GM06990 (cell line): ENCODE data around the gene TMEM167A.

Source experiments
- DNase-seq: peaks from one replicate; pipeline ENCODE4 v3.0.0-alpha.2; 2011; ENCODE audit not compliant: insufficient read length; ENCODE audit errors: extremely low read depth
- H3K27me3 ChIP-seq: replicated peaks from 2 replicates; pipeline ENCODE4 v1.6.0; 2011; ENCODE audit warnings: low read length; ENCODE audit not compliant: control insufficient read depth, insufficient read depth
- H3K36me3 ChIP-seq: 2 replicates; pipeline ENCODE4 v1.5.1; 2011; ENCODE audit warnings: low read length; ENCODE audit not compliant: control insufficient read depth, insufficient read depth
- H3K4me3 ChIP-seq: replicated peaks from 2 replicates; pipeline ENCODE4 v1.5.1; 2011; ENCODE audit warnings: low read depth, mild to moderate bottlenecking, control low read depth, low read length
- CTCF ChIP-seq: IDR thresholded peaks from 2 replicates; pipeline ENCODE4 v1.5.1; 2011; ENCODE audit warnings: low read length, control low read depth, mild to moderate bottlenecking, inconsistent platforms; ENCODE audit not compliant: insufficient read depth, poor library complexity, severe bottlenecking

The TMEM167A gene

GRCh38 chr5:83025690-83026478 lies 51.3 kb downstream of the TMEM167A start:
- H3K27me3 ChIP-seq, result no peaks in the 10 kb centered on the region
- no peaks in the 10 kb centered on the region for H3K36me3 ChIP-seq
- no peak for TF ChIP-seq CTCF
- H3K4me3 ChIP-seq, result no peak overlapping the region
- DNase-seq, result no peak

GRCh38 chr5:83022334-83022733 lies 54.9 kb downstream of the TMEM167A start:
- Histone ChIP-seq H3K27me3 (no peaks in the 10 kb centered on the region), H3K36me3 (no peaks in the 10 kb centered on the region), H3K4me3 (no peak overlapping the region)
- DNase-seq, result no peak
- TF ChIP-seq CTCF, result no peak

GRCh38 chr5:83015676-83016075 lies 61.5 kb downstream of the TMEM167A start:
- no peaks in the 10 kb centered on the region for H3K36me3 ChIP-seq
- H3K27me3 ChIP-seq, result no peaks in the 10 kb centered on the region
- no peak for DNase-seq
- H3K4me3 ChIP-seq, result no peak overlapping the region
- no peak for TF ChIP-seq CTCF

GRCh38 chr5:83011985-83012384 lies 65.2 kb downstream of the TMEM167A start:
- Histone ChIP-seq H3K4me3 (no peak overlapping the region), H3K27me3 (no peaks in the 10 kb centered on the region), H3K36me3 (no peaks in the 10 kb centered on the region)
- peak; percentile 76 for DNase-seq
- TF ChIP-seq CTCF, result no peak

- TF ChIP-seq CTCF, result no peak
- DNase-seq, result no peak
- H3K4me3 ChIP-seq, result no peak overlapping the region
- no peaks in the 10 kb centered on the region for H3K27me3 ChIP-seq
- no peaks in the 10 kb centered on the region for H3K36me3 ChIP-seq
Observed at GRCh38 chr5:83009408-83009807, 67.8 kb downstream of the TMEM167A start.
